BE2C (cell line): ENCODE measurements around the gene C12orf50.

Experiments used
- DNase-seq: peaks from one replicate; pipeline ENCODE4 v3.0.0-alpha.2; 2020
- H3K27me3 ChIP-seq: fragments of 250-450 bp; sonication (Bioruptor Pico); 2 replicates; pipeline ENCODE4 v1.5.1; 2020; ENCODE audit warnings: mild to moderate bottlenecking
- H3K36me3 ChIP-seq: fragments of 250-450 bp; sonication (Bioruptor Pico); 2 replicates; pipeline ENCODE4 v1.5.1; 2020; ENCODE audit warnings: mild to moderate bottlenecking
- H3K4me1 ChIP-seq: fragments of 250-450 bp; sonication (Bioruptor Pico); 2 replicates; pipeline ENCODE4 v1.5.1; 2020
- H3K4me3 ChIP-seq: 2 replicates; pipeline ENCODE4 v1.5.1; 2011; ENCODE audit warnings: low read depth, low read length
- H3K9me3 ChIP-seq: fragments of 250-450 bp; sonication (Bioruptor Pico); 2 replicates; pipeline ENCODE4 v1.5.1; 2020
- TF ChIP-seq, protein P1 (sequence below): IDR thresholded peaks from 2 replicates; pipeline ENCODE4 v1.5.1; 2012; ENCODE audit warnings: mild to moderate bottlenecking, low read depth, low read length

Gene C12orf50

DNA sequence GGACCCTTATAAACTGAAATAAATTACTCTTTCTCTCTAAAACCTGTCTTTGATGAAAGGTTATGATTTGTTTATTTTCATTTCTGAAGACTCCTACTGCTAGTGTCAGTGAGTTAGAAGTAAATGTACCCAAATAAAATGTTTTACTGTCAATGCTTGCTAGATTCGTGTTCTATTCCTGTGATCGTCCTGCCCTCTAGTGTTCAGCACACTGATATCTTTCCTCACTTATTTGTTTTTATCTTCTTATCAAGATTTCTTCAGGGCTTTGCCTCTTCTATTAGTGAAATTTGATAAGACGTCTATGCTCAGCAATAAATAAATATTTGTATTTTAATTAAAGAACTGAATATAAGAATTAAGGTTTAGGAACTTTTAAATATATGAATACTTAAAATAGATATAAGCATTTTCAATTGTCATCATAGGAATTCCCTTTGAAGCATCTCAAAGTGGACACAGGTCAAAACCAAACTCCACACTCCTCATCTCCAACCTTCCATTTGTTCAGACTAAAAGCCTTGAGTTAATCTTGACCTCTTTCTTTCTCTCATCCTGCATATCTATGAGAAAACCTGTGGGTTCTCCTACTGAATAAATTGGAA is 75.8 kb downstream of the C12orf50 start:
- Histone ChIP-seq H3K36me3 (no peaks in the 10 kb centered on the region), H3K9me3 (peaks cover 2% of the 10 kb centered on the region; the same call in 1 of the 2 replicates), H3K27me3 (no peaks in the 10 kb centered on the region), H3K4me1 (peaks cover 12% of the 10 kb centered on the region), H3K4me3 (no peak overlapping the region)
- DNase-seq = peak; percentile 58
- TF ChIP-seq, protein P1, sequence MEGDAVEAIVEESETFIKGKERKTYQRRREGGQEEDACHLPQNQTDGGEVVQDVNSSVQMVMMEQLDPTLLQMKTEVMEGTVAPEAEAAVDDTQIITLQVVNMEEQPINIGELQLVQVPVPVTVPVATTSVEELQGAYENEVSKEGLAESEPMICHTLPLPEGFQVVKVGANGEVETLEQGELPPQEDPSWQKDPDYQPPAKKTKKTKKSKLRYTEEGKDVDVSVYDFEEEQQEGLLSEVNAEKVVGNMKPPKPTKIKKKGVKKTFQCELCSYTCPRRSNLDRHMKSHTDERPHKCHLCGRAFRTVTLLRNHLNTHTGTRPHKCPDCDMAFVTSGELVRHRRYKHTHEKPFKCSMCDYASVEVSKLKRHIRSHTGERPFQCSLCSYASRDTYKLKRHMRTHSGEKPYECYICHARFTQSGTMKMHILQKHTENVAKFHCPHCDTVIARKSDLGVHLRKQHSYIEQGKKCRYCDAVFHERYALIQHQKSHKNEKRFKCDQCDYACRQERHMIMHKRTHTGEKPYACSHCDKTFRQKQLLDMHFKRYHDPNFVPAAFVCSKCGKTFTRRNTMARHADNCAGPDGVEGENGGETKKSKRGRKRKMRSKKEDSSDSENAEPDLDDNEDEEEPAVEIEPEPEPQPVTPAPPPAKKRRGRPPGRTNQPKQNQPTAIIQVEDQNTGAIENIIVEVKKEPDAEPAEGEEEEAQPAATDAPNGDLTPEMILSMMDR = peak; percentile 77

DNA sequence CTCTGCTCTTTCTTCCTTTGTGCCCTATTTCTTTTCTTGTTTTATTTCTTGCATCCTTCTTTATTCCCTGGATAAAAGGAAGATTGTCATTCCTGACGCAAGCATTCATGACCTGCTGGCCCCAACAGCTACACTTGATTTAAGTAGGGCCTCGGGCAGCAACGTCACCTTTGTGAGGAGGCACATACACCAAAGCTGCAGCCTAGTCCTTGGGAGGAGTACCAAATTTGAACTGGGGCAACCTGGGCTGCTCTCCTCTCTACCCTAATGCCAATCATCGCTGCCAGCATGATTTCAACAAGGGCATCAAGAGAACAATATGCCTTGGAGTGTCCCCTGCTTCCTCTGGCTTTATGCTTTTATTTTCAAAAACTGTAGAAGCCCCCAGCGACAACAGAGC is 76.4 kb downstream of the C12orf50 start:
- no peaks in the 10 kb centered on the region for H3K36me3 ChIP-seq
- H3K4me3 ChIP-seq = no peak overlapping the region
- H3K4me1 ChIP-seq = peaks cover 12% of the 10 kb centered on the region
- no peaks in the 10 kb centered on the region for H3K9me3 ChIP-seq
- no peaks in the 10 kb centered on the region for H3K27me3 ChIP-seq
- TF ChIP-seq, protein P1 = no peak
- DNase-seq = no peak

DNA sequence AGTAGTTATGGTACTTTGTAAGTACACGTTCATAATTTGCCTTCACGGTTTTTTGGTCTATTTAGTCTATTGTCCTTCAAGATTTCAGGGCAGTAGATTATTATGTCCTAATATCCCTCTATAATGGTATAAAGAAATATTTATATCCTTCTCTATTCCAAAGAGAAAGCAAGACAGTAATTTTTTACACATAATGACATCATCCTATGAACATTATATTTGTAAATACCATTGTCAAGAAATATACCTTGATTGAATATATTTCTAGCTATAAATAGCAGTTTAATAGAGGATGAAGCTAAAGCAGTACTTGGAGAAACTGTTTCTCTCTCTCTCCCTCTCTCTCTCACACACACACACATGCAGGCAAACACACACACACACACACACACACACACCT is 77.0 kb downstream of the C12orf50 start:
- H3K4me3 ChIP-seq = no peak overlapping the region
- H3K9me3 ChIP-seq = no peaks in the 10 kb centered on the region
- no peaks in the 10 kb centered on the region for H3K27me3 ChIP-seq
- no peaks in the 10 kb centered on the region for H3K36me3 ChIP-seq
- no peak for DNase-seq
- peaks cover 12% of the 10 kb centered on the region for H3K4me1 ChIP-seq
- TF ChIP-seq, protein P1 = no peak

DNA sequence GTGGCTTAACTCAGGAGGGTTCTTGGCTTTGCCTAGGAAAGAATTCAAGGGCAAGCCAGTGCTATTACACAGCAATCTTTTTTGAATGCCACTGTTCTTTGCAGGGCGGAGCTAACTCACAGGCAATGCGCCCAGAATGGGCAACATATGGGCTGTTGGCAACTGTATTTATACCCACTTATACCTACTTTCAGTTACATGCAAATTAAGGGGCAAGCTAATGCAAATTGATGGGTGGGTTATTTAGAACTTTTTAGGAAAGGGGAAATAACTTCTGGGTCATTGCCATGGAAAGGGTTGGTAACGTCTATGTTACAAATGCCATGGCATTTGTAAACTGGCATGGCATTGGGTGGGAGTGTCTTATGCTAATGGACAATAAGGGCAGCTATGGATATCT is 85.4 kb downstream of the C12orf50 start:
- DNase-seq = no peak
- TF ChIP-seq, protein P1 = no peak
- no peak overlapping the region for H3K4me3 ChIP-seq

DNA sequence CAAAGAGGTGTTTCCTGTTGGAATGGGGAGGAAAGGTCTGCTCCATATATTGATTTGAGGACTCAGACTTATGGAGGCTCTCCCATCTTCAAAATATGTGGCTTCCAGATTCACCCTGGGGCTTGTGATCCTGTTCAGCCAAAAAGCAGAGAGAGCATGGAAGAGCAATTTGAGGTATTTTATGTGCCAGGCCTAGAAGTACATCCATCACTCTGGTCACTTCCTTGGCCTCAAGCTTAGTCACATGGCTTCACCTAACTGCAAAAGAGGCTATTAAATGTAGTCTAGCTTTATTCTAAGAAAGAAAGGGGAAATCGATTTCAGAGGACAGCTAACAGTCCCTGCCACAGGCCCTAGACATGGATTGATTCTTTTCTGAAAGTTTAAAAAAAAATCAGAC is 86.2 kb downstream of the C12orf50 start:
- Histone ChIP-seq H3K27me3 (no peaks in the 10 kb centered on the region), H3K4me3 (no peak overlapping the region), H3K4me1 (no peaks in the 10 kb centered on the region), H3K9me3 (no peaks in the 10 kb centered on the region), H3K36me3 (no peaks in the 10 kb centered on the region)
- DNase-seq = no peak
- TF ChIP-seq, protein P1 = no peak

More for the DNA sequence above, 85.4 kb downstream of the C12orf50 start:
- no peaks in the 10 kb centered on the region for H3K27me3 ChIP-seq
- H3K4me1 ChIP-seq = no peaks in the 10 kb centered on the region
- H3K36me3 ChIP-seq = no peaks in the 10 kb centered on the region
- no peaks in the 10 kb centered on the region for H3K9me3 ChIP-seq

DNA sequence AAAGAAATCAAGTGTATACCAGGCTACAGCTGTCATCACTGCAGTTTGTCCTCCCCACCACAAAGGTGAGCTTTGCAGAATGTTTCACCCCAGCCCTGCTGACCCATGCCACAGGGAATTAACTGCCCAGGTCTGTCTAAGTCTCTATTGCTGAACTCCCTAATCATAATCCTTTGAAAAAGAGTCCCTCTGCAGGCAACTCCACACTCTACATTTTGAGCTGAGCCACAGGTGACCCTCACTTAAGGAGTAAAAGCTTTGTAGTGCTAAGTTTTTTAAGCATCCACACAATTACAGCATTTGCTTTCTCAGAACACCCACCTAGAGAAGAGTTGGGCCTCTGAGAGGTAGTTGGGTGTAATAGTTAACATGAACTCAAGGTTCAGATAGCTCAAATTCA is 90.0 kb downstream of the C12orf50 start:
- no peak for DNase-seq
- H3K9me3 ChIP-seq = no peaks in the 10 kb centered on the region
- TF ChIP-seq, protein P1 = no peak
- H3K4me1 ChIP-seq = no peaks in the 10 kb centered on the region
- H3K4me3 ChIP-seq = no peak overlapping the region
- no peaks in the 10 kb centered on the region for H3K27me3 ChIP-seq
- H3K36me3 ChIP-seq = no peaks in the 10 kb centered on the region
